GM12801 (cell line): ENCODE results near the gene EVI5.

Experiments
- TF ChIP-seq, protein P1 (sequence below): IDR thresholded peaks from one replicate; pipeline ENCODE4 v1.5.1; 2011; ENCODE audit warnings: control low read depth; ENCODE audit not compliant: insufficient read length; ENCODE audit errors: extremely low read depth

EVI5 gene

GRCh38 chr1:92709738-92710137, 75.2 kb downstream of the EVI5 start:
- TF ChIP-seq, protein P1, sequence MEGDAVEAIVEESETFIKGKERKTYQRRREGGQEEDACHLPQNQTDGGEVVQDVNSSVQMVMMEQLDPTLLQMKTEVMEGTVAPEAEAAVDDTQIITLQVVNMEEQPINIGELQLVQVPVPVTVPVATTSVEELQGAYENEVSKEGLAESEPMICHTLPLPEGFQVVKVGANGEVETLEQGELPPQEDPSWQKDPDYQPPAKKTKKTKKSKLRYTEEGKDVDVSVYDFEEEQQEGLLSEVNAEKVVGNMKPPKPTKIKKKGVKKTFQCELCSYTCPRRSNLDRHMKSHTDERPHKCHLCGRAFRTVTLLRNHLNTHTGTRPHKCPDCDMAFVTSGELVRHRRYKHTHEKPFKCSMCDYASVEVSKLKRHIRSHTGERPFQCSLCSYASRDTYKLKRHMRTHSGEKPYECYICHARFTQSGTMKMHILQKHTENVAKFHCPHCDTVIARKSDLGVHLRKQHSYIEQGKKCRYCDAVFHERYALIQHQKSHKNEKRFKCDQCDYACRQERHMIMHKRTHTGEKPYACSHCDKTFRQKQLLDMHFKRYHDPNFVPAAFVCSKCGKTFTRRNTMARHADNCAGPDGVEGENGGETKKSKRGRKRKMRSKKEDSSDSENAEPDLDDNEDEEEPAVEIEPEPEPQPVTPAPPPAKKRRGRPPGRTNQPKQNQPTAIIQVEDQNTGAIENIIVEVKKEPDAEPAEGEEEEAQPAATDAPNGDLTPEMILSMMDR: no peak

DNA sequence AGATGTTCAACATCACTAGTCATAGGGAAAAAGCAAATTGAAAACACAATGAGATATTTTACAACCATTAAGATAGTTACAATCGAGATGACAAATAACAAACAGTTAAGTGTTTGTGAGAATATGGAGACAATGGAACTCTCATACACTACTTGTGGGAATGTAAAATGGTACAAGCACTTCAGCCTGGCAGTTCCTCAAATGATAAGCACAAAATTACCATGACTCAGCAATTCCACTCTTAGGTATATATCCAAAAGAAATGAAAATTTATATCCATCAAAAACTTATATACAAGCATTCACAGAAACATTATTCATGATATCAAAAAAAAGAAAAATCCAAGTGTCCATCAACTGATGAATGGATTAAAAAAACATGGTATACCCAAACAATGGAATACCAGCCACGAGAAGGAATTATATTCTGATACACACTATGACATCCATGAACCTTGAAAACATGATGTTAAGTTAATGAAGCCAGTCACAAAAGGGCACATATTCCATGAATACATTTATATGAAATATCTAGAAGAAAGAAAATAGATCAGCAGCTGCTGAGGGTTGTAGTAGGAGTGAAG, 76.4 kb downstream of the EVI5 start:
- TF ChIP-seq, protein P1: no peak

- TF ChIP-seq, protein P1: no peak
Observed at GRCh38 chr1:92707709-92708108, 77.2 kb downstream of the EVI5 start.

- TF ChIP-seq, protein P1: no peak
Observed at GRCh38 chr1:92707292-92707691, 77.6 kb downstream of the EVI5 start.

DNA sequence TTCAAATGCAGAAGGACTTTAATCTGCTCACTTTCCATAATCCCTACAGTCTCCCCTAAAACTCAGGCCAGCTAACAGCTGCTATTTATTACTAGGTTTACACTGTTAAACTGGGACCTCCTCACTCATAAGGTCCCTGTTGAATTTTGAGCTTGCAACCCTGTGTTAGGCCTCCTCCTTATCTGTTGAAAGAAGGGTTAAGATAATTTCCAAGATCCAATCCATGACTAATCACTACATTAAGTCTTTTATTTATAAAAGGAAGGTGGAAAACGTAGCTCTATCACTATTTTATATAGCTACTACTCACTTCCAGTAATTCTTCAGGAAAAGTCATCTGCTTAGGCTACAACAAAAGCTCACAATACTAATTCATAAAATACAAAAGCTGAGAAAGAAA, 79.5 kb downstream of the EVI5 start:
- TF ChIP-seq, protein P1: no peak

GRCh38 chr1:92701147-92701546, 83.8 kb downstream of the EVI5 start:
- TF ChIP-seq, protein P1: no peak

DNA sequence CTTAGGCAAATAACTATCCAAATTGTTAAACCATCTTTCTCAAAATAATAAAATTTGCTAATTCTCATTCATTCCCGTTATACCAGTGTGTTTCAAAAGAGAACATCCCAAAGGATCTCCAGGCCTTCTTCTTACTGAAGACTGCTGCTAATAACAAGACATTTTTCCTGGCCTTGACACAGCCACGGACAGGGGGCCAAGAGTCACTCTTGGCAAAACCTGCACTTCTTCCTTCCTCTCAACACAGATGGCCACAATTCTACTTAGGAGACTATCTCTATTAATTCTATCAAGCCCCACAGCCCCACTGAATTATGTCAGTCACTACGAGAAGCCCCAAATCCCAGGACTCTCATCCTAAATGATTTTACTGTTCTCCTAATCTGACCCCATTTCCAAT, 86.0 kb downstream of the EVI5 start:
- TF ChIP-seq, protein P1: no peak

DNA sequence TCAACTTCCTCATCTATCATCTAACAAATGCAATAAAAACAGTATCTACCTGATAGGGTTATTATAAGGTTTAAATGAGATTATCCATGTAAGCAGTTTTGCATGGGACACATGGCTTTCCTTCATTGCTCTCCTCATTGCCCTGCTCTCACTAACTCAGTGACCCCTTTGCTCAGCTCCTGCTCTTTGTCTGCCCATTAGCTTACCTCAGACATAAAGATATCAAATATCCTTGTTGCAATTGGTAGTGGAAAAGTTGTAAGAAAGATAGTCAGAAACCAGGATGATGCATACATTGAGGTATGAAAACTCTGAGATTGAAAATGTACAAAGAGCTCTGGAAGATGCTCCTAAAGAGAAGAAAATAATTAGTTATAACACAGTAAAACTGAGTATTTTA, 89.8 kb downstream of the EVI5 start:
- TF ChIP-seq, protein P1: no peak
